DMS79 treated with DMSO at 0.1 percent for 48 hours (cell line): ENCODE measurements around the gene GPC6.

ENCODE experiments used
- DNase-seq: peaks from one replicate; lab custom pipeline; 2025; lab: John Stamatoyannopoulos, UW

The GPC6 gene

DNA sequence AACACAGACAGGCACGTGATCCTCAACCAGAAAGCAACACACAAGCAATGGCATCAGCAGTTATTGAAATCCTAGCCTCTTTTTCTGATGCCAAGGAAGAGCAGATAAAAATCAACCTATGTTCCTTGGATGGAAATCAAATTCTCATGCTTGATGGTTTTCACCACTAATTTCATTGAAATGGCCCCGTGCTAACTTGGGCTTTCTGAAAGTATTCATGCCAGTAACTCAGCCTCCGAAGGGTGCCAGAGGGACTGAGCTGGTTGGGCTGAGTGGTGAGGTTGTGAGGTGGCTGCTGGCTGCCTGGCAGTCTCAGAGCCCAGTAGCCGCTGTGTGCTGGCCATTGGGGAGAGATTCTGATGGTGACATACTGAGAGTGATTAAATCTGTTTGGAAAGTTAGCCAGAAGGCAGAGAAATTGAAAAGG lies 943.6 kb downstream of the GPC6 start:
- no peak for DNase-seq

DNA sequence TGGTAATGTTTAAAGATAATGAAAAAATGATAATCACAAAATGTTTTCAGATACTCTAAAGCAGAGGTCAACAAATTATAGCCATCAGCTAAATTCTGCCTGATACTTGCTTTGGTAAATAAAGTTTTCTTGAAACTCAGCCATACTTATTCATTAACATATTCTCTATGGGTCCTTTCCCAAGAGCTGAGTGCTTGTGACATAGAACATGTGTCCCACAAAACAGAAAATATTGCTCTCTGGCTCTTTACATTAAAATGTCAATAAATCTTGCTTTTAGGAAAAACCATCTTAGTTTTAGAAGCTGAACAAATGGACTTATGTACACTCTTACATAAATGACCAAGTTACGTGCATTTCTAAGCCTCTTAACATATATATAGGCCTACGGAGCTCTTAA lies 945.8 kb downstream of the GPC6 start:
- DNase-seq: no peak

DNA sequence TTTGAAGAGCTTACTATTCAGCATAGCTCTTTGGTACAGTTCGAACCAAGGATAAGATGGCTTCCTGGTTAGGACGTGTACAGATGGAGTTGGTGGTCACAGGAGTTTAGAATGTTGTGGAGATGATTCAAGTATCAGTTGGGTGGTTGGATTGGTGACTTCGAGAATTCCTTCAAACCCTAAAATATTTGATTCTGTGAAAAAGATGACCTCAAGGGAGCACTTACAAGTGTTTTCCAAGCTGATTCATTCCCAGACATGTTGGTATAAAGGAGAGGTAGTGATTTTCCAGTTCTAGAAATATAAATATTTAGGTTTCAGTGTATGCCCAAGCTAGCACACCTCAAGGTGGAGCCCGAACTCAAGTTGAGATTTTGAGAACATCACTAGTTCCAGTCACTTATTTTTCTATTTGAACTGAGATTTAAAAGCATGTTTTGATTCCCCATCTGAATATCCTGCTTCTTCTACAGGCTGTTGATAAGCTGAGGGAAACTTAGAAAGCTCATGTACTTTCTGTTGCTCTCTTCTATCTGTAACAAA lies 946.8 kb downstream of the GPC6 start:
- no peak for DNase-seq

DNA sequence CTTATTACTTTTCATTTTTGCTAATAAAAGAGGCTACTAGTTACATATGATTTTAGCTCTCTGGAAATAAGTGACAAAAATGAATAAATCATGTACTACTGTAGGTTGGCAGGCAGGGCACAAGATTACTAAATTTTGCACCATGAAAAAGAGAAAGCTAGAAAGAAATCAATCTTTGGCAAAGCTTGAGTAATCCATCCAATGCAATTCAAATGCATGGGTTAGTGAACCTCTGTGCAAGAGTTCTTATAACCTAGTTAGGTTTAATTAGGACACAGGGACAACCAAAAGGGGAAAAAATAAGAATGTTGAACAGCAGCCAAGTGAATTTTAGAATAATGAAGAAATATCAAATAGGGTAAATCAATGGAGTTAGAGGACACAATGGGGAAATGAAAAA lies 947.4 kb downstream of the GPC6 start:
- no peak for DNase-seq

DNA sequence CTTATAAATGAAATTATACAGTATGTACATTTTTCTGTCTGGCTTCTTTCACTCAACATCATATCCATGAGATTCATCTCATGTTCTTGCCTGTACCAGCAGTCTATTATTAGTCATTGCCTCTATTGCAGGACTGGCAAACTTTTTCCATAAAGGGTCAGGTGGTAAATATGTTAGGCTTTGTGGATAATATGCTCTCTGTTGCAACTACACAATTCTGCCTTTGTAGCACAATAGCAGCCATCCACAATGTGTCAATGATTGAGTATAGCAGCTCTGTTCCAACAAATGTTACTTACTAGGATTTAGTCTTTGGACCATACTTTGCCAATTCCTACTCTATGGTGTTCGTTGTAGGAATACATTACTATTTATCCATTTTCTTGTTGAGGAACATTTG lies 948.5 kb downstream of the GPC6 start:
- no peak for DNase-seq

DNA sequence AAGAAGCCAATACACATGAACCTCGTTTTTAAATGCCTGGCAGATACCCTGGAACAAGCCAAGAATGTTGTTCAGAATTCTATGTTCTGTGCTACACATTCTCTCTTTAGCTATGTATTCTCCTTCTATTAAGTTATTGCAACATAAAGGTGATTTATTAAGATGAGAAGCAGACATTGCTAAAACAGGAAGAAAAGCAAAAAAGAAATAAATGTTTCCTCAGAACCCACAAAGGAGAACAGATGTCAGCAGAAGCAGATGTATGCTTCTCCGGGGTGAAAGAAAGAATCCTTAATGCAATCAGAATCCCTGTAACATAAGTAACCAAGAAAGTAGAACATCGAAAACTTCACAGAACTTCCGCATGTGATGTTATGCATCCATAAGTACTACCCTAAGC lies 950.0 kb downstream of the GPC6 start:
- DNase-seq: no peak

DNA sequence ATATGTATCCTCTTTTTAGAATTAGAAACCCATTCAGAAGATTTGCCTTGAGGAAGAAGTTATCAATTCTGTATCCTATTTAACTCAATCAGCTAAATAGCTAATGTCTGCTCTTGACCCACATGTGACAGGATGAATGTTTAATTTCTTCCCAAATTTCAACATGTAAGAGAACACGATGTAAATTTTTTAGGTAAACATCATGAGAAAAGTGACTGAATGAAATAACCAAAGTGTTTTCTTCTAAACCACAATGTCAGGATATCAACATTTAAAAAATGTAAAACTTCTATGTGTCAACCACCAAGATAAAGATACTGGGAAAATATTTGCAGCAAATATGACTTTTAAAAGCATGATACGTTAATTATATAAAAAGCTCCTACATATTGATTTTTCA lies 950.4 kb downstream of the GPC6 start:
- DNase-seq: no peak

DNA sequence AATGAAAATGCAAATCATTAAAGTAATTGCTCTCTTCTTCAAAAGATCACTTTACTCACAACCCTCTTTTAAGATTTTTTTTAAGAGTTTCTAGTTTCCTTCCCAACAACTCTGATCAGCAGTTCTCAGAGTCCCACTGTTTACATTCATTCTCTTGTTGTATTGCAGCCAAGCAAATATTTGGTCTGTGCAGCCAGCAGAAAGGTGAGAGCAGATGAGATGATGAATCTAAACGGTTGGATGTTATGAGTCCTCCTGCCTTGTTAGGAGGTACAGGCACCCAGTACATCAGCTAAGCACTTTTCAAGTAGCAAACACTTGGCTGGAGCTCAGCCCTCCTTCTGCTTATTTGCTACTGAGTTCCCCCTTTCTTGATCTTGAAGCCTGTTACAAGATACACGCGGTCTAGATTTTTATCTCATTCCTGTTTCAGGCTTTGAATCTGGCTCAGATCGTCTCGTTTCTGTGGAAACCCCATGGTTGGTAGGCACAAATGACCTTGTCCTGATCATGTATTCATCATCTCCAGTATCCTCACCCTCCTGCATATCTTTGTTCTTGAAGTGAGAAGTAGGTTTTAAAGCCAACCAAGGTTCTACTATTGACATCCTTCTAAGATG lies 952.1 kb downstream of the GPC6 start:
- DNase-seq: peak; percentile 98

DNA sequence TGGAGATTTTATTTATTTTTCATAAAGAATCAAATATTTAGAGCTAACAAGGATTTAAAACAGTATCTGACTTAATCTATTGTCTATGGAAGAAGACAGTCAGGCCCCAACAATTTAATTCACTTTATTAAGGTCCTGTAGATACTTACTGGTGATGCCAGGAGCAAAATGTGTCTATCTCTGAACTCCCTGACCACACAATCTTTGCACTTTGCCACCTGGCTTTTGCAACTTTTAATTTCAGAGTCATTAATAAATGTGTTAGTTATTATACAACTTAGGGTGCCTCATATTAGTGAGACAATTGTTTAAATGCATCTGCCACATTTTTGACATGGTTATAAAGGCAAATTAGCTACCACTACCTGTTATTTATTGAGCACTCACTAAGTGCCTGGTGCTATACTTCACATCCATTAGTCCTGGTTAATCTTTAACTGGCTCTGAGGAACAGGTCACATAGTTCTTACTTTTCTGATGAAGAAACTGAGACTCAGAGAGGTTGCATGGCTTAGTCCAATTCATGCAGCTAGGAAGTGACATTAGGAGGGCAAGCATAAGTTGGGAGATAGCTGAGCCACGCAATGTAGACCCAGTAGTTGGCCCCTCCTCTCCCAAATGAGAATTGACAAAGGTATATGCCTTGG lies 955.0 kb downstream of the GPC6 start:
- no peak for DNase-seq

DNA sequence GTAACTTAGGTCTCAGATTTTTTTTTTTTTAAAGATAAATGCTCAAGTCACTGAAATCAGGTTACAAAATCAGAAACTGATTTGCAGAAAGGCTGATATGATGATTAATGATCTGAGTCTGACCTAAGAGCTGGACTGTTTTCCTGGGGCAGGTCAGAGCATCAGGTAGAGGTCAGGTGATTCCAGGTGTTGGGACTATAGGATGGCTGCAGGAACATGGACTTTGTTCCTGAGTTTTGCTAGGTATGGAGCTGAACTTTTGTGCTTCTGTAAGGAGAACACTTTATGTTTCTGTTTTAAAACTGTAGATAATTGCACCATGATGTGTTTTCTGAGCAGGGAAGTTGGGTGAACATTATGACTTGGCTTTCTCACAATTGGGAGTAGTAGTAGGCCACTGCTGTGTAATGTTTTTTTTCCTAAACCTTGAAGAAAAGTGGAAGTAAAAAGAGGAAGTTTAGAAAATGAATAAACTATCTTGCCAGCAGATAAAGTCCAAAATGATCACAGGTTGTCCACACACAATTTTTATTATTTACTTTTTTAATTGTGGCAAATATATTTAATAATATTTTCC lies 955.7 kb downstream of the GPC6 start:
- no peak for DNase-seq

DNA sequence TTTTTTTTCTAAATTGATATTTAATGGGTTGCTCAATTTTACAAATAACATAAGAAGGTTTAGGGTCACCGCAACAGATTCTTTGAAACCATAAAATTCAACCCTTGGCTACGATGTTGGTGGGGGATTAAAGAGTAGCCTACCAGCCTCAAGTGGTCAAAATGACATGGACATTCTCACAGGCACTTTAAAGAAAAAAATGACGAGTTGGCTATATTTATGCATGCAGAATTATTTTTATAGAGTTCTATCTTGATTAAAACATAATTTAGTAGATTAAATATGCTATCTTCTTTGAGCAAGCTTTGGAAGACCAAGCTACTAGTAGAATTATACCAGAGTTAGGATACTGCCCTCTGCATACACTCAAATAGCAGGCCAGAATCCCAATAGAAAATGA lies 959.9 kb downstream of the GPC6 start:
- no peak for DNase-seq

DNA sequence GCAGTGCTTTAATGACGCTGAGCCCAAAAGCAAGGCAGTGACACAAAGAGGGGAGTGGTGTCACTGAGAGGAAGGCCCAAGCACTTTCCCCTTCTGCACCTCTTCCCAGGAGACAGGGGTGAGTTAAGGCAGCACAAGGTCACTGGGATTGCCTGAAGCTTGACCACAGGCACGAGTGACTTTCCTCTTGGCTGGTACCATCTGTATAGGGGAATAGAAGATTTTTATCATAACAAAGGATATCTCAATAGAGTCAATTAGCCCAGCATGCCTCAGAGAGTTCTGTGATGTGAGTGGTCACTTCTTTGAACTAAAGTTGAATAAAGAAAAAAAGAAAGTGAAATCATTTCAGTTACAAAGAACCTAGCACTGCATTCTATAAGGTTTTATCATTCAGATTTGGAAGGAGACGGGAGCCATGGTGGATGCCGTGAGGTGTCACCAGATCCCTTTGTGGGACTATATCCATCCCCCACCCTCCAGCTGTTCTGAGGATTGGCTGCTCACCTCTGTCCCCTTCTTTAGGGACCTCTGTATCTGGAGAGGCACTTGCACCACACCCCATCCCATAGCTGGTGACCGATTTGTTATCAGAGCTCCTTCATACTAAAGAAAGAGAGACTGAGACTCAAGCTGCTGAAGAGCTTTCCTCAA lies 961.7 kb downstream of the GPC6 start:
- DNase-seq: no peak

DNA sequence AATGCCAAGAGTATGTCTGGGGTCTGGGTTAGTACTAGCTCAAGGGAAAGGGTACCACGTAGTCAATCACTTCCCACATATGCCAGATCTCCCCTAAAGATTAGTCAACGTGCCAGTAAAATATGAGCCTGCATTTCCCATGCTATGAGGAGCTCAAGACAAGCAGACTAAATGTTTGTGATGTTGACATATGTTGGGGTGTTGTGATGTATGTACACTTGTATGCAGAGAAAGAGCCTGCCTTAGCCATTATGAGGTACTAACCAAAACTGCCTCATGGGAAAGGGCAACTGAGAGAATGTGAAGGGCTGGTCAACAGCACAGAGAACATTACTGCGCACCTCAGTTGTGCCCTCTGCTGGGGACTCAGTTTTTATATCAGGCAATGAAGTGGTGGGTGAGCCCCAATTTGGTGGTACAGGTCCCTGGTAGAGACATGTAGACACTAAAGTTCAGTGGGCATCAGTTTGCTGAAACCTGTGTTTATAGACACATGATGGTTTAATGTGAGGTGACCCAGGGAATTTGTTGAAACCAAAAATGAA lies 965.9 kb downstream of the GPC6 start:
- no peak for DNase-seq

DNA sequence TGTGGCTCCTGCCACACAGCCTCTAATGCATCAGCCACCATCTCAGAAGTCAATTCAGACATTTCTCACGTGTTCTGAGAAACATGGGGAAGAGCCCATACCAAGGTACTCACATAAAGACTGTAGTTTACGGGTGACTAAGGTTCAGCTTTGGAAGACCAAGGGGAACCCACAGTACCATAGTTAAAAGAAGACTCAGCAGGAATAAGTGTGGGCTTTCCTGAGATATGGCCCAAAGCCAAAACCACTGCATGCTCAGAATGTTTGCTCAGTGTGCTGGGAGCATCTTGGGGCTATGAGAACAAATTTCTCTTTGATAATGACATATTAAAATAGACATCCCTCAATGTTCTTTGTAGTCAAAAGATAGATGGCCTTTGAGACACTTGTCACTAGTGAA lies 969.1 kb downstream of the GPC6 start:
- peak; percentile 80 for DNase-seq

DNA sequence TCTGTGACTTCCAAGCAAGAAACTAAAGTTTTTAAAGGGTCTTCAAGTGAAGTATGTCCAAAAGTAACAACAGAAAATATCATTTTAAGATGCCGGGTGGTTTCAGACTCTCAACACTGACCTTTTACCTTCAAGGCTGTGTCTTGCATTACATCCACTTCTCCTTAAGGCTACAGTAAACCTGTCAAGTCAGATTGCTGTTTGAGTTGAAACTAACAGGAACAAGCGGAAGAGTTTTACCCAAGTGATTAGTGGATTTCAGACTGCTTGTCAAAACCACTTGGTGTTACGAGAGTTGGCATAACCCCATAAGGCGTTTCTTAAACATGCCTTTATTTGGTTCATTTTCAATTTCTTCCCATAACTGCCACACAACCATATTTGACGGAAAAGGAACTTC lies 969.8 kb downstream of the GPC6 start:
- DNase-seq: peak; percentile 33

DNA sequence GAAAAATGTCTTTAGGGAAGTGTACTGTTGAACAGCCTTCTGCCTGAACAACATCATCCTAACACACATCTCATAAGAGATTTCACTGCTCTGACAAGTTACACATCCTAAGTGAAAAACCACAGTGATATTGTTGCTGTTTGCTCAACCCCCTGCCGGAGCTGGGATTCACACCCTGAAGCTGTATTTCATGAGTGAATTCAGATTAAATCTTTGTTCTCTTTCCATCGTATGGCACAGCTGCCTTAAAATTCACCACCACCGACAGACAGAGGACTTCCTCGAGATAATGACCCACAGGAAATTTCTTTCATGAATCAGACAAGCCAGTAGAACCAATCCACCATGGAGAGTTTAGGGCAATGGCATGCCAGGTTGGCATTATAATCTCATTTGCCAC lies 972.1 kb downstream of the GPC6 start:
- DNase-seq: no peak

DNA sequence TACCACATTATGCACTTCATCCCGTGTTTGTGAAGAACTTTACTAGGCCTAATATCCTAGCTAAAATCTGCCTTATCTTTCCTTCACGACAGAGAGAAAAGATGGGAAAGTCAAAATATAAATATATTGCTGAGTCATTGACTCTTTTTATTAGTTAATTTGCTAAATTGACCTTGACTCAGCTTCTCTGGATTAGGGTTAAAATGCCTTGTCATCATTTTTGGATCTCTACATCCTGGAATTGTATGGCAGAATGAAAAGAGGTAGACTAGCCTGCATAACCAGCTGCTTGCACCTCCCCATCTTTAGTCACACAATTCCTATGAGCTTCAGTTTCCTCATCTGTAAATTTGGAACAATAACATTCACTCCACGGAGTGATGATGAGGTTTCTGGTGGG lies 972.5 kb downstream of the GPC6 start:
- no peak for DNase-seq

DNA sequence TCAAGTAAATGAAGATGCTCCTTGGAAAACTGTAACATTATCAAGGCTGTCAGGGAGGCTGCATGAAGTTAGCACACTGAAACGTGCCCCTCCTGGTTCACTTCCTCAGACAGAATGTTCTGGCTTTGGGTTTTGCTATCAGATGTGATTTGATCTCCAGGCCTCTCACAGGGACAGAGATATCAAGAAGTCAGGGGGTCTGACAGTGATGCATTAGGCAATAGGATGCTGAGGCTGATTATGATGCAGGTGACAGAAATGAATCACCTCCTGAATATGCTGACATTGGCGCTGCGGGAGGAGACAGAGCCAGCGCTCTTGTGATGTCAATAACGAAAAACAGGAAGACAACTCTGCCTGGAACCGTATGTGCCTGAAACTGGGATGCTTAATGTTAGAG lies 974.4 kb downstream of the GPC6 start:
- no peak for DNase-seq

DNA sequence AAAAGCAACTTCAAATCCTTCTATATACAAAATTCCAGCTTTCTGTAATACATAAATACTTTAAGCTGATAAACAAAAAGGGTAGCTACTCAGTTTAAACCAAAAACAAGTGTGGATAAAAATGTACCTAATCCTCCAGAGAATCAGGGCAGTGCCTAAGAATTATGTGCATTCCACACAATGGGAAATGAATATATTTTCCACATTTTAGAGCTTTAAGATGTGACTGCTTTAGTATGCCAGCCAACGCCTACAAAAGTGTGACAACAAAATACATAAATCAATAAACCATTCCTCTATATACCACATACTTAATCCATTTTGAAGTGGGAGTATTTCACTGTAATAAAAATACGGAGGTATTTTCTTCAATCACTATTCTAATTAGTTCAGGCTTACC lies 977.6 kb downstream of the GPC6 start:
- DNase-seq: no peak

DNA sequence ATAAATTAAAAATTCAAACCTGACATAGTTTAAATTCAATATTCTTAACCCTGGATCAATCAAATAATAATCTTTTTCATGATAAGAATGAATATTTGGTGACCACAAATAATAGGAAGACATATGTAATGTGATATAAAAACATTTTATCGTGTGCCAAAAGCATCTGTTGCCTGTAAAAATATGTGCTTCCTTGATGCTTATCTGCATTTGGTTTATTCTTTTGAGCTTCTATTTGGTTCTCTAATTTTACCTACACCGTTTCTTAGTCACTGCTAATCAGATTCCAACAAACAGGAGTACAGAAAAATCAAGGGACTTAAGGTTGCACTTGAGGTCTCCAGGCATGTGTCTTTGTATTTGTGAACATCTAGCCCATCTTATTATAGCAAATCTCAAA lies 978.3 kb downstream of the GPC6 start:
- no peak for DNase-seq

DNA sequence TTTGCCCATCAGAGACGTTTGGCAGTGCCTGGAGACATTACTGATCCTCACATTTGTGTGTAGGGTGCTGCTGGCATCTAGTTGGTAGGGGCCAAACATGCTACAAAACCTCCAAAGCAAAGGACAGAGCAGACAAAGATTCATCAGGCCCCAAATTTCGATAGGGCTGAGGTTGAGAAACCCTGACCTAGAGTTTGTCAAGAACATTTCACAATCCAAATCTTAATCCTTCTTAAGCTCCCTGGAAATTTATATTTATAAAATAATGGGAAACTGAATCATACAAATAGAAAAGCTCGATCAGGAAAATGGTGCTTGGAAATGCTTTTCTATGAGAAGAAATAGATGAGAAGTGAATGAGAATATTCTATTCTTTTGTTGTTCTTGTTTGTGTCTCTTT lies 979.3 kb downstream of the GPC6 start:
- no peak for DNase-seq

DNA sequence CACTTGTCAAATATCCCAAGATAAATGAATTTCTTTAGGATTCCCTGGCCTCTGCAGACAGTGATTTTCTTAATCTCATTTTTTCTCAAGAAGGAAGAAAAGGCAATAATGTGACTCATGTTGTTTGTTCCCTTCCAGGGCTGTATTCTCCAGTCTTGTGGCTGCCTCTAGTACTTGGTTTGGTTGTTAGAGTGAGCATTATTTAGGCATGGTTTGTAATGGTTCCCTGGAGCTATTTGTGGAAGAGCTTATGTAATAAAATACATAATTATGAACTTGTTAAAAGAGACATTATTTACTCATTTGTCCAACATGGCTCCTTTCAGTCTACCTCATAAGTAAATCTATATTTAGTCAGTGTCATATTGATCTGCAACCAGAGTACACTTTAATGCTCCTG lies 982.5 kb downstream of the GPC6 start:
- peak; percentile 92 for DNase-seq

DNA sequence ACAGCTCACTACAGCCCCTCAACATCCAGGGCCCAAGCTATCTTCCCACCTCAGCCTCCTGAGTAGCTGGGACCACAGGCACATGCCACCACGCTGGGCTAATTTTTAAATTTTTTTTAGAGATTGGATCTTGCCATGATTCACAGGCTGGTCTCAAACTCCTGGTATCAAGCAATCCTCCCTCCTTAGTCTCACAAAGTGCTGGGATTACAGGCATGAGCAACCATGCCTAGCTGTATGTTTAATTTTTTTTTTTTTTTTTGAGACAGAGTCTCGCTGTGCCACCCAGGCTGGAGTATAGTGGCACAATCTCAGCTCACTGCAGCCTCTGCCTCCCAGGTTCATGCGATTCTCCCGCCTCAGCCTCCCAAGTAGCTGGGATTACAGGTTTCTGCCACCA lies 983.3 kb downstream of the GPC6 start:
- peak; percentile 43 for DNase-seq
